Ishikawa (cell line): Measurements from ENCODE around the gene BRCA2.

ENCODE experiments used
- CEBPB ChIP-seq: IDR thresholded peaks from 2 replicates; pipeline ENCODE4 v1.6.1; 2012
- CREB1 ChIP-seq: IDR thresholded peaks from 2 replicates; pipeline ENCODE4 v1.6.1; 2012; ENCODE audit warnings: low read depth
- EGR1 ChIP-seq: IDR thresholded peaks from 2 replicates; pipeline ENCODE4 v1.6.1; 2012
- EP300 ChIP-seq: IDR thresholded peaks from 2 replicates; pipeline ENCODE4 v1.6.1; 2012; ENCODE audit warnings: borderline replicate concordance
- FOXM1 ChIP-seq: IDR thresholded peaks from 2 replicates; pipeline ENCODE4 v1.6.1; 2012; ENCODE audit warnings: low read depth, borderline replicate concordance
- MAX ChIP-seq: IDR thresholded peaks from 2 replicates; pipeline ENCODE4 v1.6.1; 2012
- NFIC ChIP-seq: IDR thresholded peaks from 2 replicates; pipeline ENCODE4 v1.6.1; 2012
- RAD21 ChIP-seq: IDR thresholded peaks from 2 replicates; pipeline ENCODE4 v1.6.1; 2012; ENCODE audit warnings: low read depth
- TAF1 ChIP-seq: IDR thresholded peaks from 2 replicates; pipeline ENCODE4 v1.6.1; 2012; ENCODE audit warnings: low read depth, mild to moderate bottlenecking
- TCF12 ChIP-seq: IDR thresholded peaks from 2 replicates; pipeline ENCODE4 v1.6.1; 2012; ENCODE audit warnings: low read depth
- TEAD4 ChIP-seq: IDR thresholded peaks from 2 replicates; pipeline ENCODE4 v1.6.1; 2012
- USF1 ChIP-seq: IDR thresholded peaks from 2 replicates; pipeline ENCODE4 v1.6.1; 2012
- YY1 ChIP-seq: IDR thresholded peaks from 2 replicates; pipeline ENCODE4 v1.6.1; 2012; ENCODE audit warnings: low read depth
- ZBTB7A ChIP-seq: IDR thresholded peaks from 2 replicates; pipeline ENCODE4 v1.6.1; 2012; ENCODE audit warnings: low read depth
- TF ChIP-seq, protein P1 (sequence below): IDR thresholded peaks from 2 replicates; pipeline ENCODE4 v1.6.1; 2012; ENCODE audit warnings: low read depth, mild to moderate bottlenecking

Gene BRCA2

DNA sequence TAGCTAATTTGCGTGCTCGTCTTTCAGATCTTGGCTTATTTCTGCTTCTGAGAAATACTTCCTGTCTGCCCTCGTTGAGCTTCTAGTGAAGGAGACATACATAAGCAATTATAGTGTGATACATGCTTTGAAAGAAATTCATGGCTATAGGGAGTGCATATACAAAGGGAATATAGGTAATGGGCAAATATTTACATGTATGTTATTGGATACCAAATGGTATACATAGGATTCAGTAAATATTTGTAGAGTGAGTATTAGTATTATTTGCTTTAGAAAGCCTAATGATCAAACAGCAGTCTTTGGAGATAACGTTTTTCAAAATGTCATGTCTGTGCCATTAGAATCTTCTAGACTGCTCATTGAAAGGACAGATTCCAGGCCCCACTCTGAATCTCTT is 5.2 kb downstream of the BRCA2 start:
- TF ChIP-seq TCF12 (no peak), CEBPB (no peak), TAF1 (no peak), YY1 (no peak), CREB1 (no peak), RAD21 (no peak), USF1 (no peak), MAX (no peak)
- TF ChIP-seq, protein P1, sequence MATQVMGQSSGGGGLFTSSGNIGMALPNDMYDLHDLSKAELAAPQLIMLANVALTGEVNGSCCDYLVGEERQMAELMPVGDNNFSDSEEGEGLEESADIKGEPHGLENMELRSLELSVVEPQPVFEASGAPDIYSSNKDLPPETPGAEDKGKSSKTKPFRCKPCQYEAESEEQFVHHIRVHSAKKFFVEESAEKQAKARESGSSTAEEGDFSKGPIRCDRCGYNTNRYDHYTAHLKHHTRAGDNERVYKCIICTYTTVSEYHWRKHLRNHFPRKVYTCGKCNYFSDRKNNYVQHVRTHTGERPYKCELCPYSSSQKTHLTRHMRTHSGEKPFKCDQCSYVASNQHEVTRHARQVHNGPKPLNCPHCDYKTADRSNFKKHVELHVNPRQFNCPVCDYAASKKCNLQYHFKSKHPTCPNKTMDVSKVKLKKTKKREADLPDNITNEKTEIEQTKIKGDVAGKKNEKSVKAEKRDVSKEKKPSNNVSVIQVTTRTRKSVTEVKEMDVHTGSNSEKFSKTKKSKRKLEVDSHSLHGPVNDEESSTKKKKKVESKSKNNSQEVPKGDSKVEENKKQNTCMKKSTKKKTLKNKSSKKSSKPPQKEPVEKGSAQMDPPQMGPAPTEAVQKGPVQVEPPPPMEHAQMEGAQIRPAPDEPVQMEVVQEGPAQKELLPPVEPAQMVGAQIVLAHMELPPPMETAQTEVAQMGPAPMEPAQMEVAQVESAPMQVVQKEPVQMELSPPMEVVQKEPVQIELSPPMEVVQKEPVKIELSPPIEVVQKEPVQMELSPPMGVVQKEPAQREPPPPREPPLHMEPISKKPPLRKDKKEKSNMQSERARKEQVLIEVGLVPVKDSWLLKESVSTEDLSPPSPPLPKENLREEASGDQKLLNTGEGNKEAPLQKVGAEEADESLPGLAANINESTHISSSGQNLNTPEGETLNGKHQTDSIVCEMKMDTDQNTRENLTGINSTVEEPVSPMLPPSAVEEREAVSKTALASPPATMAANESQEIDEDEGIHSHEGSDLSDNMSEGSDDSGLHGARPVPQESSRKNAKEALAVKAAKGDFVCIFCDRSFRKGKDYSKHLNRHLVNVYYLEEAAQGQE, result no peak

DNA sequence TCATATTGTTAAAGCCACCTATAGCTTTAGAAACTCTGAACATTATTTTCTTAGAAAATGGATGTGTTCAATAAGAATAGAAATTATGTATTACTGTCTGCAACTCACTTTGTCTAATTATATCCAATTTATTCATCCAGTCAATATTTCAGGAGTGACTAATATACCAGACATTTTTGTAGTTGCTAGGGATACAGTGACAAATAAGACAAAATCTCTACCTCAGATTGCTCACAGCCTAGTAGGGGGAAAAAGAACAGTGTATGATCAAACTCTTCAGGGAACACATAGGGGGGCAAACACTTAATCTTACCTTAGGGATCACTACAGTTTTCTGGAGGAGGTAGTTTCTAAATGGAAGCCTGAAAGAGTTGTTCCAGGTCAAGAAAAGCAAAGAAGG is 8.6 kb downstream of the BRCA2 start:
- TF ChIP-seq CREB1 (no peak), NFIC (no peak), YY1 (no peak), USF1 (no peak)
- TF ChIP-seq, protein P1, result no peak

DNA sequence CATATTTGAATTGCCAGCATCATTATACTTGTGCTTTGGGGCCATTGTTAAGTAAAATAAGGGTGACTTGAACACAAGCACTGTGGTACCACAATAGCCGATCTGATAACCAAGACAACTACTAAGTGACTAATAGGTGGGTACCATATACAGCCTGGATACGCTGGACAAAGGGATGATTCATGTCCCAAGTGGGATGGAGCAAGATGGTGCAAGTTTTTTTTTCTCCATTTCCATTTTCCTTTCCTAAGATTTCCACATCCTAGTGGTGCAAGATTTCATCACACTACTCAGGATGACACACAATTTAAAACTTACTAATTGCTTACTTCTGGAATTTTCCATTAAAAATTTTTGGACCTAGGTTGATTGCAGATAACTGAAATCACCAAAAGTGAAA is 15.1 kb downstream of the BRCA2 start:
- TF ChIP-seq USF1, result no peak
- no peak for TF ChIP-seq EGR1
- no peak for TF ChIP-seq NFIC
- TF ChIP-seq CEBPB, result no peak
- TF ChIP-seq ZBTB7A, result no peak
- TF ChIP-seq TAF1, result no peak

GRCh38 chr13:32334671-32335070 is 19.4 kb downstream of the BRCA2 start:
- TF ChIP-seq FOXM1 (no peak), EGR1 (no peak), MAX (no peak), NFIC (no peak), RAD21 (no peak), CREB1 (no peak), USF1 (no peak), TEAD4 (no peak)

DNA sequence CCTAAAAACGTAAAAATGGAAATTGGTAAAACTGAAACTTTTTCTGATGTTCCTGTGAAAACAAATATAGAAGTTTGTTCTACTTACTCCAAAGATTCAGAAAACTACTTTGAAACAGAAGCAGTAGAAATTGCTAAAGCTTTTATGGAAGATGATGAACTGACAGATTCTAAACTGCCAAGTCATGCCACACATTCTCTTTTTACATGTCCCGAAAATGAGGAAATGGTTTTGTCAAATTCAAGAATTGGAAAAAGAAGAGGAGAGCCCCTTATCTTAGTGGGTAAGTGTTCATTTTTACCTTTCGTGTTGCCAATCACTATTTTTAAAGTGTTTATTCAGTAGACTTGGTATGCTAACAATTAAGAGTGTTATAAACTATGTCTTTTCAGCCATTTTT is 25.6 kb downstream of the BRCA2 start:
- TF ChIP-seq USF1 (no peak), RAD21 (no peak), MAX (no peak), FOXM1 (no peak), CEBPB (no peak), TCF12 (no peak), EGR1 (no peak), TEAD4 (no peak), TAF1 (no peak), NFIC (no peak), YY1 (no peak), EP300 (no peak), ZBTB7A (no peak), CREB1 (no peak)
- TF ChIP-seq, protein P1, result no peak
